Bronchus fibroblast of lung (primary cell): Measurements from ENCODE around the gene ASGR1. TPM values are rescaled to one million over a fixed set of nuclear protein-coding genes. Genes with fewer than 3 reads are reported as not detected.

Source experiments
- total RNA-seq: library from RNA; depleted of rRNA; stranded (reverse); fragments of >200 nt; gene quantifications from 2 replicates; pipeline ENCODE4 v1.2.3, GENCODE V29; 2015

ASGR1 gene
- total RNA-seq = 0.34 and 1.2 TPM in 2 replicates

GRCh38 chr17:7179317-7180254, at the start of gene ASGR1:
Gene ASGR1, minus strand, starts transcription at chr17:7179370. Its CDS starts 807 bp downstream, at chr17:7178563.

GRCh38 chr17:7219812-7220592, 40.8 kb upstream of the ASGR1 start, which contains the start of the genes ACADVL and DLG4:
Gene ACADVL, plus strand, starts transcription at chr17:7219938. Its CDS starts 47 bp downstream, at chr17:7219985.
Gene DLG4, minus strand, starts transcription at chr17:7219836.

Other genes starting within 250 kb of the ASGR1 start
- gene ALOX12, start 183.3 kb downstream of the ASGR1 start, total RNA-seq = under 0.01 and 0.50 TPM in 2 replicates
- 281 and 307 TPM in 2 replicates for gene RNASEK, start 166.7 kb downstream of the ASGR1 start, total RNA-seq
- under 0.01 and 1.0 TPM in 2 replicates for gene BCL6B, start 156.3 kb downstream of the ASGR1 start, total RNA-seq
- gene SLC16A13, start 143.4 kb downstream of the ASGR1 start, total RNA-seq = 1.2 and 2.1 TPM in 2 replicates
- gene SLC16A11, start 135.3 kb downstream of the ASGR1 start, total RNA-seq = 0.15 TPM in 1 of 2 replicates, not detected in the other
- gene CLEC10A, start 99.1 kb downstream of the ASGR1 start, total RNA-seq = not detected in 2 replicates
- gene ASGR2, start 64.5 kb downstream of the ASGR1 start, total RNA-seq = not detected in 2 replicates
- 7.9 and 8.9 TPM in 2 replicates for gene DLG4, start 40.5 kb upstream of the ASGR1 start, total RNA-seq
- gene ACADVL, start 40.6 kb upstream of the ASGR1 start, total RNA-seq = 179 and 194 TPM in 2 replicates
- gene DVL2, start 55.1 kb upstream of the ASGR1 start, total RNA-seq = 57.5 and 65.3 TPM in 2 replicates
- gene PHF23, start 60.1 kb upstream of the ASGR1 start, total RNA-seq = 41.5 and 42.4 TPM in 2 replicates
- 213 and 286 TPM in 2 replicates for gene GABARAP, start 63.1 kb upstream of the ASGR1 start, total RNA-seq
- 58.0 and 67.5 TPM in 2 replicates for gene CTDNEP1, start 72.4 kb upstream of the ASGR1 start, total RNA-seq
- gene ELP5, start 72.8 kb upstream of the ASGR1 start, total RNA-seq = 37.8 and 40.9 TPM in 2 replicates
- 11.3 and 13.1 TPM in 2 replicates for gene CLDN7, start 83.1 kb upstream of the ASGR1 start, total RNA-seq
- 0.15 and 1.0 TPM in 2 replicates for gene SLC2A4, start 102.3 kb upstream of the ASGR1 start, total RNA-seq
- gene YBX2, start 115.3 kb upstream of the ASGR1 start, total RNA-seq = 0.34 TPM in 1 of 2 replicates, not detected in the other
- 783 and 934 TPM in 2 replicates for gene EIF5A, start 128.3 kb upstream of the ASGR1 start, total RNA-seq
- 70.6 and 96.3 TPM in 2 replicates for gene GPS2, start 136.0 kb upstream of the ASGR1 start, total RNA-seq
- gene NEURL4, start 150.0 kb upstream of the ASGR1 start, total RNA-seq = 9.9 and 12.2 TPM in 2 replicates
- 0.50 and 1.2 TPM in 2 replicates for gene ACAP1, start 157.2 kb upstream of the ASGR1 start, total RNA-seq
- 7.6 and 7.9 TPM in 2 replicates for gene KCTD11, start 172.8 kb upstream of the ASGR1 start, total RNA-seq
- gene TMEM95, start 175.8 kb upstream of the ASGR1 start, total RNA-seq = 0.15 TPM in 1 of 2 replicates, not detected in the other
- under 0.01 TPM in 1 of 2 replicates, not detected in the other for gene TNK1, start 201.7 kb upstream of the ASGR1 start, total RNA-seq
- 43.9 and 45.8 TPM in 2 replicates for gene PLSCR3, start 215.2 kb upstream of the ASGR1 start, total RNA-seq
- gene TMEM256, start 224.7 kb upstream of the ASGR1 start, total RNA-seq = 213 and 214 TPM in 2 replicates
- gene NLGN2, start 228.5 kb upstream of the ASGR1 start, total RNA-seq = 9.1 and 10.3 TPM in 2 replicates
- not detected in 2 replicates for gene SPEM1, start 241.0 kb upstream of the ASGR1 start, total RNA-seq
- gene SPEM2, start 246.2 kb upstream of the ASGR1 start, total RNA-seq = not detected in 2 replicates
- gene SPEM3, start 249.5 kb upstream of the ASGR1 start, total RNA-seq = not detected in 2 replicates